ENCODE data around the gene MTPN. TPM values are rescaled to one million over a fixed set of nuclear protein-coding genes. Genes with fewer than 3 reads are reported as not detected.
A peak's percentile ranks its signal among the peaks of the same experiment; 100 is the strongest.

MTPN gene
- total RNA-seq, 1 donor, result 172 TPM

- DNase-seq (ENCODE audit: low read depth), result no peak
- TF ChIP-seq CTCF (IDR thresholded peaks at IDR 0.05; ENCODE audit: insufficient read depth, low read length), result no peak
- no peak overlapping the region for H3K4me3 ChIP-seq (ENCODE audit: low read depth, low read length)
Measured at GRCh38 chr7:135970682-135971365, 6.3 kb downstream of the MTPN start.

GRCh38 chr7:135970045-135970444 is 7.1 kb downstream of the MTPN start:
- no peak for TF ChIP-seq CTCF (IDR thresholded peaks at IDR 0.05; ENCODE audit: insufficient read depth, low read length)
- no peak overlapping the region for H3K4me3 ChIP-seq (ENCODE audit: low read depth, low read length)
- DNase-seq (ENCODE audit: low read depth), result no peak

GRCh38 chr7:135966341-135967043 is 10.7 kb downstream of the MTPN start:
- no peak for DNase-seq (ENCODE audit: low read depth)
- no peak for TF ChIP-seq CTCF (IDR thresholded peaks at IDR 0.05; ENCODE audit: insufficient read depth, low read length)
- H3K4me3 ChIP-seq (ENCODE audit: low read depth, low read length), result no peak overlapping the region

- DNase-seq (ENCODE audit: low read depth), result no peak
- H3K4me3 ChIP-seq (ENCODE audit: low read depth, low read length), result no peak overlapping the region
- no peak for TF ChIP-seq CTCF (IDR thresholded peaks at IDR 0.05; ENCODE audit: insufficient read depth, low read length)
Measured at GRCh38 chr7:135965602-135966001, 11.6 kb downstream of the MTPN start.

- DNase-seq (ENCODE audit: low read depth), result peak; percentile 13
- no peak for TF ChIP-seq CTCF (IDR thresholded peaks at IDR 0.05; ENCODE audit: insufficient read depth, low read length)
- peak overlapping the region; percentile 38 for H3K4me3 ChIP-seq (ENCODE audit: low read depth, low read length)
Measured at GRCh38 chr7:135964791-135965190, 12.4 kb downstream of the MTPN start.

GRCh38 chr7:135964274-135964673 is 12.9 kb downstream of the MTPN start:
- H3K4me3 ChIP-seq (ENCODE audit: low read depth, low read length), result peak overlapping the region; percentile 38
- no peak for TF ChIP-seq CTCF (IDR thresholded peaks at IDR 0.05; ENCODE audit: insufficient read depth, low read length)
- peak; percentile 57 for DNase-seq (ENCODE audit: low read depth)
